Heart left ventricle (tissue), 13 donors: Measurements from ENCODE around the gene SLC22A31.

Experiments used
- POLR2A ChIP-seq, 2 donors: fragments of 450-650 bp; IDR thresholded peaks; one replicate each; pipeline ENCODE4 v1.6.1; 2017; ENCODE audit warnings: antibody characterized with exemption in 2 of 2, mild to moderate bottlenecking in 2 of 2, moderate library complexity in 2 of 2
- TF ChIP-seq, protein P1 (sequence below), 12 donors: fragments of 200-600 bp; sonication (generic) in 4 of 12; IDR thresholded peaks; one replicate each; pipeline versions ENCODE4 v1.5.0 to v1.8.0; 2018 to 2022; ENCODE audit warnings: antibody characterized with exemption in 12 of 12, mild to moderate bottlenecking in 5 of 12
- donor health status: ischemic (EF 13 %, LVEDD 7.1; RV severe dilation, severe dysfunction).
- donor health status: DM: no; HTN: yes; CAD: no.
- donor health status: DM: no; HTN: no; CAD: no.
- donor health status: ischemic (EF 25% LVEDD 6.9; RV normal size, moderate dysfunction).
- donor health status: ischemic (EF 25% LVEDD 5.7; RV mildly dilated, moderate dysfunction).
- donor health status: ischemic (EF 35%, LVEDD 5.7; RV mildly dilated, moderate dysfunction).
- donor health status: nonischemic (EF 11% LVEDD 7.7; RV severe dilation, severe dysfunction).
- donor health status: DM: yes; HTN: yes; CAD: no.
- donor health status: PGD.
- donor health status: ischemic (EF 29% LVEDD 5.4; RV normal size, mild dysfunction).
- donor health status: nonischemic (EF 23%, LVEDD 6.1; RV moderate dilation, normal function).

DNA sequence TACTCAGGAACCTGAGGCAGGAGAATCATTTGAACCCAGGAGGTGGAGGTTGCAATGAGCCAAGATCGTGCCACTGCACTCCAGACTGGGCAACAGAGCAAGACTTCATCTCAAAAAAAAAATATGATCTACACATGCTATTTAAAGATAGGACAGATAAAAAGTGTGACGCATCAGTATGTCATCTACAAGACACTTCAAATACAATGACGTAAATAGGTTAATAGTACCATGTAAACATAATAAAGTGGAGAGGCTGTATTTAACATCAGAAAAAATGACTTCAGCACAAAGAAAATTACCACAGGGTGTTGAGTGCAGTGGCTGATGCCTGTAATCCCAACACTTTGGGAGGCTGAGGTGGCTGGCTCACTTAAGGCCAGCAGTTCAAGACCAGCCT lies 37.4 kb upstream of the SLC22A31 start:
- TF ChIP-seq, protein P1, sequence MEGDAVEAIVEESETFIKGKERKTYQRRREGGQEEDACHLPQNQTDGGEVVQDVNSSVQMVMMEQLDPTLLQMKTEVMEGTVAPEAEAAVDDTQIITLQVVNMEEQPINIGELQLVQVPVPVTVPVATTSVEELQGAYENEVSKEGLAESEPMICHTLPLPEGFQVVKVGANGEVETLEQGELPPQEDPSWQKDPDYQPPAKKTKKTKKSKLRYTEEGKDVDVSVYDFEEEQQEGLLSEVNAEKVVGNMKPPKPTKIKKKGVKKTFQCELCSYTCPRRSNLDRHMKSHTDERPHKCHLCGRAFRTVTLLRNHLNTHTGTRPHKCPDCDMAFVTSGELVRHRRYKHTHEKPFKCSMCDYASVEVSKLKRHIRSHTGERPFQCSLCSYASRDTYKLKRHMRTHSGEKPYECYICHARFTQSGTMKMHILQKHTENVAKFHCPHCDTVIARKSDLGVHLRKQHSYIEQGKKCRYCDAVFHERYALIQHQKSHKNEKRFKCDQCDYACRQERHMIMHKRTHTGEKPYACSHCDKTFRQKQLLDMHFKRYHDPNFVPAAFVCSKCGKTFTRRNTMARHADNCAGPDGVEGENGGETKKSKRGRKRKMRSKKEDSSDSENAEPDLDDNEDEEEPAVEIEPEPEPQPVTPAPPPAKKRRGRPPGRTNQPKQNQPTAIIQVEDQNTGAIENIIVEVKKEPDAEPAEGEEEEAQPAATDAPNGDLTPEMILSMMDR (IDR thresholded peaks at IDR 0.05) = no peak
- TF ChIP-seq POLR2A (IDR thresholded peaks at IDR 0.05) = no peak
